ENCODE measurements around the gene LANCL3.

GRCh38 chrX:37543324-37543723, 28.1 kb upstream of the LANCL3 start:
- TF ChIP-seq CTCF (conservative IDR thresholded peaks at IDR 0.05) (no peak), EZH2 (IDR thresholded peaks at IDR 0.05; ENCODE audit: low read depth) (no peak)
